Prostate gland (tissue), 2 donors: Measurements from ENCODE around the gene A4GNT. TPM values are rescaled to one million over a fixed set of nuclear protein-coding genes. Genes with fewer than 3 reads are reported as not detected.

Source experiments
- DNase-seq: peaks from one replicate; pipeline ENCODE4 v3.0.0-alpha.2; 2019; ENCODE audit warnings: low spot score
- H3K27ac ChIP-seq, 2 donors: fragments of 200-600 bp; sonication (generic); 2 replicates each; pipeline ENCODE4 v1.5.1; 2017 to 2019
- H3K27me3 ChIP-seq: fragments of 200-600 bp; sonication (generic); replicated peaks from 2 replicates; pipeline ENCODE4 v1.5.1; 2019; ENCODE audit not compliant: insufficient read depth
- H3K36me3 ChIP-seq, 2 donors: fragments of 200-600 bp; sonication (generic); 1 replicate in 1 of 2; 2 replicates in 1 of 2; pipeline versions ENCODE4 v1.5.1 to v1.8.1; 2017 to 2019
- H3K4me1 ChIP-seq: fragments of 200-600 bp; sonication (generic); replicated peaks from 2 replicates; pipeline ENCODE4 v1.5.1; 2019
- H3K4me3 ChIP-seq, 2 donors: fragments of 200-600 bp; sonication (generic); 2 replicates each; pipeline ENCODE4 v1.5.1; 2017 to 2019
- H3K9me3 ChIP-seq: fragments of 200-600 bp; sonication (generic); 2 replicates; pipeline ENCODE4 v1.5.1; 2017
- POLR2A ChIP-seq: fragments of 450-650 bp; IDR thresholded peaks from one replicate; pipeline ENCODE4 v1.6.1; 2016; ENCODE audit warnings: antibody characterized with exemption, mild to moderate bottlenecking
- POLR2AphosphoS5 ChIP-seq: sonication (generic); formaldehyde crosslinking; IDR thresholded peaks from one replicate; pipeline ENCODE4 v1.6.1; 2017; ENCODE audit warnings: antibody characterized with exemption
- WGBS: methylation state at CpG from one replicate; pipeline ENCODE4 v1.1.5; 2018; 5-methylcytosine and 5-hydroxymethylcytosine counted together
- intact Hi-C: fragments of 100-400 bp; cut with DNase I; formaldehyde crosslinking; loops from one replicate; pipeline ENCODE4 v1.14.2; 2022
- total RNA-seq, 2 donors: library from RNA; depleted of rRNA; stranded (reverse); fragments of >200 nt; gene quantifications; one replicate each; pipeline ENCODE4 v1.1.0, GENCODE V29; 2016
- TF ChIP-seq, protein P1 (sequence below), 4 experiments: fragments of 200-600 bp in 2 of 4; fragments of 450-650 bp in 2 of 4; sonication (generic) in 2 of 4; IDR thresholded peaks; 1 replicate in 3 of 4; 2 replicates in 1 of 4; pipeline ENCODE4 v1.5.1; 2016 to 2019; ENCODE audit warnings: antibody characterized with exemption in 4 of 4, mild to moderate bottlenecking in 2 of 4, moderate library complexity in 2 of 4

The A4GNT gene
- total RNA-seq, 2 donors from 2014 or later = not detected

GRCh38 chr3:138079901-138080300, 52.3 kb downstream of the A4GNT start:
- H3K36me3 ChIP-seq = no peaks in the 10 kb centered on the region
- DNase-seq = no peak
- H3K4me1 ChIP-seq = no peaks in the 10 kb centered on the region
- intact Hi-C loops = loop anchor here (5.0 kb wide), 1 partner anchor 37 kb away; the partner anchor contains the start of gene DZIP1L
- H3K9me3 ChIP-seq = no peaks in the 10 kb centered on the region
- no peak overlapping the region for H3K4me3 ChIP-seq
- TF ChIP-seq, protein P1, sequence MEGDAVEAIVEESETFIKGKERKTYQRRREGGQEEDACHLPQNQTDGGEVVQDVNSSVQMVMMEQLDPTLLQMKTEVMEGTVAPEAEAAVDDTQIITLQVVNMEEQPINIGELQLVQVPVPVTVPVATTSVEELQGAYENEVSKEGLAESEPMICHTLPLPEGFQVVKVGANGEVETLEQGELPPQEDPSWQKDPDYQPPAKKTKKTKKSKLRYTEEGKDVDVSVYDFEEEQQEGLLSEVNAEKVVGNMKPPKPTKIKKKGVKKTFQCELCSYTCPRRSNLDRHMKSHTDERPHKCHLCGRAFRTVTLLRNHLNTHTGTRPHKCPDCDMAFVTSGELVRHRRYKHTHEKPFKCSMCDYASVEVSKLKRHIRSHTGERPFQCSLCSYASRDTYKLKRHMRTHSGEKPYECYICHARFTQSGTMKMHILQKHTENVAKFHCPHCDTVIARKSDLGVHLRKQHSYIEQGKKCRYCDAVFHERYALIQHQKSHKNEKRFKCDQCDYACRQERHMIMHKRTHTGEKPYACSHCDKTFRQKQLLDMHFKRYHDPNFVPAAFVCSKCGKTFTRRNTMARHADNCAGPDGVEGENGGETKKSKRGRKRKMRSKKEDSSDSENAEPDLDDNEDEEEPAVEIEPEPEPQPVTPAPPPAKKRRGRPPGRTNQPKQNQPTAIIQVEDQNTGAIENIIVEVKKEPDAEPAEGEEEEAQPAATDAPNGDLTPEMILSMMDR (IDR thresholded peaks at IDR 0.05) = no peak
- no peak for TF ChIP-seq POLR2A
- no peak for TF ChIP-seq POLR2AphosphoS5
- H3K27me3 ChIP-seq = no peaks in the 10 kb centered on the region
- H3K27ac ChIP-seq = no peak overlapping the region
- WGBS = 89% methylated on average over 5 of the region's 5 CpGs

DNA sequence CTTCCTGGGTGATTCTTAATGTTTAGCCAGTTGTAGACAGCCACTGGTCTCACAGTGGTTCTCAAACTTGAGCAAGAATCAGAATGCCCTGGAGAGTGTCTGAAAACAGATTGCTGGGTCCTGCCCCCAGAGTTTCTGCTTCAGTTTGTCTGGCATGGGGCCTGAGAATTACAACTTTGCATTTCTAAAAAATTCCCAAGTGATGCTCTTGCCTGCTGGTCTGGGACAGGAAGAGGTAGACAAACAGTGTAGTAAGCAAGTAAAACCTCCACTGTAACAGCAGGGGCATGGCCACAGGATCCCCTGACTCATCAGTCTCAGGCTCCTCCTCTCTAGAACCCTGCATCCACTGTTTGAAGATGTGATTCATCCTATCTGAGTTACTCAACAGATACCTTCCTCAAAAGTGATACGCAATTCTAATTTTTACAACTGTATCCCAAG, 53.3 kb downstream of the A4GNT start:
- H3K9me3 ChIP-seq = no peaks in the 10 kb centered on the region
- no peaks in the 10 kb centered on the region for H3K27me3 ChIP-seq
- H3K4me1 ChIP-seq = no peaks in the 10 kb centered on the region
- 83% methylated on average over 1 of the region's 1 CpG for WGBS
- intact Hi-C loops = no loop called here
- DNase-seq = no peak
- no peak overlapping the region for H3K4me3 ChIP-seq
- no peak overlapping the region for H3K27ac ChIP-seq
- H3K36me3 ChIP-seq = no peaks in the 10 kb centered on the region
- TF ChIP-seq, protein P1 (IDR thresholded peaks at IDR 0.05) = no peak
- TF ChIP-seq POLR2AphosphoS5 (no peak), POLR2A (no peak)

DNA sequence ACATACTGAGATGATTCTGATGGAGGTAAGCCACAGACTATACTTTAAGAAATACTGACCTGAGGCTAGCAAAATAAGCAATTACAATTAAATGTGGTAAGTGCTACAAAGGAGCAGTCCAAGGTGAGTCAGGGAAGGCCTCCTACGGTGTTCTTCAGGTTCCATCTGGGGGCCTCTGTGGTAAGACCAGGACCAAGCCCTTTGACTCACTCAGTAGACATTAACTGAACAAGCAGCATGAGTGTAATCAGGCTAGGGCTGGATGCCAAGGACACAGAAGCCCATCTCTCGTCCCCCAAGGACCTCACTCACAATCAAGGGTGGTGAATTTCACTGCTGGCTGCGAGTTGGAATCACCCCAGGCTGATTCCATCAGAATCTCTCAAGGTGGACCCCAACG, 54.1 kb downstream of the A4GNT start:
- DNase-seq = no peak
- intact Hi-C loops = no loop called here
- no peaks in the 10 kb centered on the region for H3K36me3 ChIP-seq
- H3K4me1 ChIP-seq = no peaks in the 10 kb centered on the region
- no peak overlapping the region for H3K4me3 ChIP-seq
- 82% methylated on average over 4 of the region's 4 CpGs for WGBS
- no peaks in the 10 kb centered on the region for H3K9me3 ChIP-seq
- H3K27me3 ChIP-seq = no peaks in the 10 kb centered on the region
- TF ChIP-seq, protein P1 (IDR thresholded peaks at IDR 0.05) = no peak
- TF ChIP-seq POLR2AphosphoS5 = no peak
- no peak for TF ChIP-seq POLR2A
- no peak overlapping the region for H3K27ac ChIP-seq

Other genes with a start within 250 kb of the A4GNT start
- under 1 TPM in 1 of 2 donors, not detected in 1; 0.57 TPM for gene CLDN18, start 122.2 kb downstream of the A4GNT start, total RNA-seq
- gene DZIP1L, start 16.8 kb downstream of the A4GNT start, total RNA-seq = 10 to 100 TPM; 10.2 to 18.7 TPM
- 10 to 100 TPM in 1 of 2 donors, 1 to 10 TPM in 1; 9.1 to 15.8 TPM for gene DBR1, start 42.5 kb upstream of the A4GNT start, total RNA-seq
- gene ARMC8, start 54.9 kb upstream of the A4GNT start, total RNA-seq = 10 to 100 TPM; 34.8 to 44.0 TPM
- 1 to 10 TPM in 1 of 2 donors, not detected in 1; 3.2 TPM for gene NME9, start 197.5 kb upstream of the A4GNT start, total RNA-seq
- gene MRAS, start 216.2 kb upstream of the A4GNT start, total RNA-seq = 10 to 100 TPM in 1 of 2 donors, 1 to 10 TPM in 1; 8.7 to 25.3 TPM